ENCODE data around the gene PPP1R12A.

DNA sequence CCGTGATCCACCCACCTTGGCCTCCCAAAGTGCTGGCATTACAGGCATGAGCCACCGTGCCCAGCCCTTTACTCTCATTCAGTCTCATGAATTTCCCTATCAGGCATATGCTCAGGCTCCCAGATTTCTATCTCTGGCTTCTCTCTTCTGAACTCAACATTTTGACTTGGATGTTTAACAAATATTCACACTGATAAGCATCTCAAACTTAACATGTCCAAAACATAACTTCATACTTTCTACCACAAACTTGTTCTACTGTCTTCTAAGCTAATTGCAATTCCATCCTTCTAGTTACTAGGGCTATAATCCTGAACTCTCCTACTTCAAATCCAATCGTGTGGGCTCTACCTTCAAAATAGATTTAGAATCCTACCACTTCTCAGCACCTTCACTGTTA, 170.3 kb downstream of the PPP1R12A start:
- TF ChIP-seq POLR2A (IDR thresholded peaks at IDR 0.05; ENCODE audit: low read length) (no peak), GATA1 (IDR thresholded peaks at IDR 0.05; ENCODE audit: low read depth, low read length) (no peak)
